Left hindlimb (tissue), 1 donor: ENCODE data around the gene HSFX1.
"Not testable (repeated sequence)": the region's sequence is repeated elsewhere in the genome, so short reads cannot be mapped to it uniquely, and the experiment has no call there.

Source experiments
- DNase-seq: peaks from one replicate; pipeline ENCODE4 v3.0.0-alpha.2; 2018

HSFX1 gene

GRCh38 chrX:149773768-149774167 lies at the start of gene HSFX1:
HSFX1 (plus strand) TSS chrX:149774068; CDS start chrX:149774682, 614 bp downstream.
- DNase-seq = not testable (repeated sequence)

GRCh38 chrX:149727308-149727707 lies 46.6 kb upstream of the HSFX1 start:
- not testable (repeated sequence) for DNase-seq

GRCh38 chrX:149742269-149742668 lies 31.6 kb upstream of the HSFX1 start:
- DNase-seq = not testable (repeated sequence)

- not testable (repeated sequence) for DNase-seq
Observed at GRCh38 chrX:149746390-149747007, 27.4 kb upstream of the HSFX1 start.

GRCh38 chrX:149757206-149758067 lies 16.4 kb upstream of the HSFX1 start:
- DNase-seq = no peak

- no peak for DNase-seq
Observed at GRCh38 chrX:149758068-149758714, 15.7 kb upstream of the HSFX1 start.

GRCh38 chrX:149758715-149759078 lies 15.2 kb upstream of the HSFX1 start:
- DNase-seq = not testable (repeated sequence)

GRCh38 chrX:149759824-149760223 lies 14.0 kb upstream of the HSFX1 start:
- DNase-seq = no peak

GRCh38 chrX:149760965-149761364 lies 12.9 kb upstream of the HSFX1 start:
- no peak for DNase-seq

GRCh38 chrX:149761858-149762674 lies 11.8 kb upstream of the HSFX1 start:
- not testable (repeated sequence) for DNase-seq

GRCh38 chrX:149762696-149763614 lies 10.9 kb upstream of the HSFX1 start:
- no peak for DNase-seq

GRCh38 chrX:149770344-149770743 lies 3.5 kb upstream of the HSFX1 start:
- not testable (repeated sequence) for DNase-seq

GRCh38 chrX:149773026-149773425 lies 842 bp upstream of the HSFX1 start:
- DNase-seq = not testable (repeated sequence)

GRCh38 chrX:149777999-149778398 lies 4.1 kb downstream of the HSFX1 start:
- not testable (repeated sequence) for DNase-seq

GRCh38 chrX:149781727-149782126 lies 7.9 kb downstream of the HSFX1 start, which contains the start of gene MAGEA9:
MAGEA9 (plus strand) TSS chrX:149781930; CDS start chrX:149786211, 4,281 bp downstream.
- DNase-seq = not testable (repeated sequence)

- DNase-seq = not testable (repeated sequence)
Observed at GRCh38 chrX:149795531-149795930, 21.7 kb downstream of the HSFX1 start.

GRCh38 chrX:149799095-149799714 lies 25.3 kb downstream of the HSFX1 start:
- no peak for DNase-seq

- no peak for DNase-seq
Observed at GRCh38 chrX:149799938-149800337, 26.1 kb downstream of the HSFX1 start.

GRCh38 chrX:149803458-149804062 lies 29.7 kb downstream of the HSFX1 start:
- DNase-seq = no peak

- no peak for DNase-seq
Observed at GRCh38 chrX:149804102-149804501, 30.2 kb downstream of the HSFX1 start.
